GM18858 (cell line): Measurements from ENCODE around the gene GREB1.

ENCODE experiments used
- ATAC-seq: cut with Tn5 transposase; IDR thresholded peaks from one replicate; pipeline ENCODE4 v1.9.1; 2021; ENCODE audit not compliant: unreplicated experiment

Gene GREB1

DNA sequence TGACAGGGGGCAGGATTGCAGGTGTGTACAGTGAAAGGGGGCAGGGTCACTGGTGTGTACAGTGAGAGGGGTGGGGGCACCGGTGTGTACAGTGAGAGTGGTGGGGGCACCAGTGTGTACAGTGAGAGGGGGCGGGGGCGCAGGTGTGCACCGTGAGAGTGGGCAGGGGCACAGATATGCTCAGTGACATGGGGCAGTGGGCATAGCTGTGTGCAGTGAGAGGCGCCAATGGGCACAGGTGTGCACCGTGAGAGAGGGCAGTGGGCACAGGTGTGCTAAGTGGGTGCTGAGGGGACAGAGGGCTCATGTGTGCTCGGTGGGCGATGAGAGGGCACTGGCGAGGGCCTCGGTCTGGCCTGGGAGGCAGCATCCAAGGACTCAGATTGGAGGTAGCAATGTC is 63.0 kb downstream of the GREB1 start:
- no peak for ATAC-seq

DNA sequence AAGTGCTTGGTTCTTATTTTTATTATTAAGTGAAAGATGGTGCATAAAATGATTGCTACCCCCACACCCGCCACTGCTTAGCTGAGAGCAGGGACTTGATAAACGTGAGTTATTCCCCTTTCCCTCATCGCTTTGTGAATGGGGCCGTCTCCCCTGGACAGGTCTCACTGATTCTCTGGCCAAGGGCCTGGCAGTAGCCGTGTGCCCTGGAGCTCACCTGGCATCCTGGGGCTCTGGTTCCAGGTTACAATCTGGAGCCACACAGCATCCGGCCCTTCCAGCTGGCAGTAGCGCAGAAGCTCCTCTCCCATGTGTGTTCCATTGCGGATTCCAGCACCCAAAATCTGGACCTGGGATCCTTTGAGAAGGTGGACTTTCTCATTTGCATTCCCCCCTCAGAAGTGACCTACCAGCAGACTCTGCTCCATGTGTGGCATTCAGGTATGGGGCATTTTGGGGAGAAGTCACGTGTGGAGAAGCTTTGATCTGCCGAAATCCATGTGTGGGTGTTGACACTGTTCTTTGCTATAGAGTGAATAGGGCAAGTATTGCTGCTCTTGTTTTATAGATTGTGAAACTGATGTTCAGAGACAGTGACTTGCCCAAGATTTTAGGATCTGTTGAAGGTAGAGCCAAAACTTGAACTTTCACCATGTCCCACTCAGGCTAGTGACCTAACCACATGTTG is 63.8 kb downstream of the GREB1 start:
- ATAC-seq: no peak

DNA sequence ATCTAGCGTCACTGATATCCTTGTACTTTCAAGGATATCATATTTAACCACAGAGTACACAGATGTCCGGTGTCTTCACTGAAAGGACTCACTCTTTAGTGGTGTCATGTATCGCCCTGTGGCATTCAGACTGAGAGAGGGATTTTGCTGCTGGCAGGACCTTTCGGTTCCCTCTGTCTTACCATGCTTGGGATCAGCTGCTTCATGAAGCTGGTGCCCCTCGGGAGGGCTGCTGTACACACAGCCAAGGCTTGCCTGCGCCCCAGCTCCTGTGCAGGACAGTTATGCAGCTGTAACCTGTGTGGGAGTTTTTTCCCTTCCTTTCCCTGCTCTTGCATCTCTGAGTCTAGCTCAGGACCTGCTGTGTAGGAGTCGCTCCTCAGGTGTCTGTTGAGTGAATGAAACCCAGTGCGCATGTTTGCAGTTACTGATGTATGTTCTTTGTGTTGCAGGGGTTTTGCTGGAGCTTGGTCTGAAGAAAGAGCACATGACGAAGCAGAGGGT is 64.4 kb downstream of the GREB1 start:
- no peak for ATAC-seq

DNA sequence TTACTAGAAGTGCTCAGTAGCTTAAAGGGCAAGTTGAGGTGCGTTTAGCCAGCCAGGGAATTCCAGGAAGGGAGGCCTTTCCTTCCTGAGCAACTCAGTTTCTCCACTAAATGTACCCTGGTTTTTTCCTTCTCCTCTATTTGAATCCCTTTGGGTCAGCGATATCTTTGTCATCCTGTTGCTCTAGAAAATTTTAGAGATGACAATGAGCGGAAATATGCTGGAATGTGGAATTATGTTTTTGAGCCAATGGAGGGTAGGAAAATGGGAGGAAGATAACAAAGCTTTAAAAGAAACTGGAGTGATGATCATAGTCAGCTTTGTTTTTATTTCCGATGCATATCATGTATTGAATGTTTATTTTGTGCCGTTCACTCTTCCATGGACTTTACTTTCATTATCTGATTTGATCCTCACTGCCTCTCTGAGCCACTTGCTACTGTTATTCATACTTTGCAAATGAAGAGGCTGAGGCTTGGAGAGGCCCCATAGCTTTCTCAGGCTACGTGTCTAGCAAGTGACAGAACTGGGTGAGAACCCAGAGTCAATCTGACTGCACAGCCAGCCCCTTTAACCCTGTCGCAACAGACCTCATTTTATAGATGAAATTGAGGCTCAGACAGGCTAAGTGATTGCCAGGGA is 68.8 kb downstream of the GREB1 start:
- no peak for ATAC-seq

DNA sequence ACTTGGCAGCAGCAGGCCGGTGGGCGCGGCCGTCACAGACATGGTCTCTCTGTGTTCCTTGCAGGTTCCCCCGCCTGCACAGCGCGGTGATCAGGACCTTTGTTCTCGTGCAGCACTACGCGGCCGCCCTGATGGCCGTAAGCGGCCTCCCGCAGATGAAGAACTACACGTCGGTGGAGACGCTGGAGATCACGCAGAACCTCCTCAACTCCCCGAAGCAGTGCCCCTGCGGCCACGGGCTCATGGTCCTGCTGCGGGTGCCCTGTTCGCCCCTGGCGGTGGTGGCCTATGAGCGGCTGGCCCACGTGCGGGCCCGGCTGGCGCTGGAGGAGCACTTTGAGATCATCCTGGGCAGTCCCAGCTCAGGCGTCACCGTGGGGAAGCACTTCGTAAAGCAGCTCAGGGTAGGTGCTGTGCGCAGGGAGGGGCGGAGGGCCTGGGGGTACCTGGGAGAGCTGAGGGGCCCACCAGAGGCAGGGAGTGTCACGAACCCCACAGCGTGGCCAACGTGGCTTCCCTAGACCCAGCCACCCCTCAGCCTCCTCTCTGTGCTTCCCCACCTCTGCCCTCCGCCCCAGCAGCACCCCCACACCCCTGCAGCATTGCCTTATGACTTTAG is 76.9 kb downstream of the GREB1 start:
- ATAC-seq: no peak

DNA sequence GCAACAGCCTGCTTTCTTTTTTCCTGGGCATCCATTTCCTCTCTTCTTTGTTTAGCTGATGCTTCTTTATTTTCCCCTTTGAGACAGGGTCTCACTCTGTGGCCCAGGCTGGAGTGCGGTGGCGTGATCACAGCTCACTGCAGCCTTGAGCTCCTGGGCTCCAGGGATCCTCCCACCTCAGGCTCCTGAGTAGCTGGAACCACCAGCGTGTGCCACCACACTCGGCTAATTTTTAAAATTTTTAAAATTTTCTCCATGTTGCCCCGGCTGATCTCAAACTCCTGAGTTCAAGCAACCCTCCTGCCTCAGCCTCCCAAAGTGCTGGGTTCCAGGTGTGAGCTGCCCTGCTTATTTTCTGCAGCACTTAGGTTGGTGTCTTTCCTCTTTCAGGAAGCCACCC is 77.4 kb downstream of the GREB1 start:
- no peak for ATAC-seq

DNA sequence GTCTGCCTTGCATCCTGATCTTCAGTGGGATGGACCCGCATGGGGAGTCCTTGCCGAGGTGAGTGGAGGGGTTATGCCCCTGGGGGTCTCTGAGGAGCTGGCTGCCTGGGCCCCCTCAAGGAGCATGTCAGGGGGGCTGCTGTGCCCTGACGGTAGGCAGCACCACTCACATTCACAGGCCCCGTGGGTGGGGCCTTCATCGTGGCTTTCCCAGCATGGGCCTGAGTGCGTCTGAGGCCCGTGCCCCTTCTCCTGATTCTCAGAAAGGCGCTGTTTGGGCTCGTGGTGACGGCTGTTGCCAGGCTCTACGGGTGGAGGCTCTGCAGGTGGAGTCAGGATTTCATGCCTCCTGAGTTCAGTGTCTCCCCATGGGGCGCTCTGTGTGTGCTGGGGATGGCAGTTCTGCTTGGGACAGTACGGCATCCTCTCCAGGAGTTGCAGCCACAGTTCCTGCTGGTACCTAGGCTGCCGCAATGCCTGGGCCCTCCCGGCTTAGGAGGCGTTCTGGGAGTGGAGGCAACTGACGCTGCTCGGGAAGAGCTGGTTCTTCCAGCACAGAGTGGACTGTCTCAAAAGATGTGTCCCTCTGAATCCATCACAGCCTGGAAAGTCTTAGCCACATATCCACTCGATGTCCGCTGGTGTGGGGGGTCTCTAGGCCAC is 78.8 kb downstream of the GREB1 start:
- no peak for ATAC-seq

DNA sequence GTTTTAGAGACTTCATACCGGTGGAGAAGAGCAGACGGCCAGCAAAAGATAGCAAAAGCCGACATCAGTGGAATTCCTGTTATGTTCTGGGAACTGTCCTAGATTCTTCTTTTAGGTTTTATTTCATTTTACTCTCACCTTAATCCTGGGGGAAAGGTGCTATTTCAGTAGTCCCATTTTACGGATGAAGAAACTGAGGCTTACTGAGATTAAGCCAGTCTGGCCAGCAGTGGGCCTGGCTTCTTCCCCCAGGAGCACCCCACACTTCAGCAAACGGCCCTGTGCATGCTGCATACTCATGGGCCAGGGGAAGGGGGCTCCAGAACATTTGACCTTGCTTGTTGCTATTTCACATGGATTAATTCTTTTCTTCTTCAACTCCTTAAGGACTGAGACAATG is 79.5 kb downstream of the GREB1 start:
- no peak for ATAC-seq

DNA sequence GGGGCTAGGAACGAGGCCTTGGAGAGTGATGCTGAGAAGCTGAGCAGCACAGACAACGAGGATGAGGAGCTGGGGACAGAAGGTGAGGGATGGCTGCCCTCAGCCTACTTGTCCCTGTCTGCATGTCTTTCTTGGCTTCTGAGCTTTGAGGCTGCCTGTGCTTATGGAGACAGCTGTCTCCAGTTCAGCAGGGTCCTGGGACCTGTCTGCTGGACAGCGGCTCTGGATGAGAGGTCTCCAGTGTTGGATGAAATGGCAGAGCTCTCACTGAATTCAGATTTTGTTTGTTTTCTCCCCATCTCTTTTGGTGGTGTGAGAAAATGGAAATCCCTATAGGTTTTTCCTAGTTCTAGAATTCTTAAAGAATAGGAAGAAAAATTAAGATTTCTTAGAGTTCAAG is 81.4 kb downstream of the GREB1 start:
- ATAC-seq: no peak

DNA sequence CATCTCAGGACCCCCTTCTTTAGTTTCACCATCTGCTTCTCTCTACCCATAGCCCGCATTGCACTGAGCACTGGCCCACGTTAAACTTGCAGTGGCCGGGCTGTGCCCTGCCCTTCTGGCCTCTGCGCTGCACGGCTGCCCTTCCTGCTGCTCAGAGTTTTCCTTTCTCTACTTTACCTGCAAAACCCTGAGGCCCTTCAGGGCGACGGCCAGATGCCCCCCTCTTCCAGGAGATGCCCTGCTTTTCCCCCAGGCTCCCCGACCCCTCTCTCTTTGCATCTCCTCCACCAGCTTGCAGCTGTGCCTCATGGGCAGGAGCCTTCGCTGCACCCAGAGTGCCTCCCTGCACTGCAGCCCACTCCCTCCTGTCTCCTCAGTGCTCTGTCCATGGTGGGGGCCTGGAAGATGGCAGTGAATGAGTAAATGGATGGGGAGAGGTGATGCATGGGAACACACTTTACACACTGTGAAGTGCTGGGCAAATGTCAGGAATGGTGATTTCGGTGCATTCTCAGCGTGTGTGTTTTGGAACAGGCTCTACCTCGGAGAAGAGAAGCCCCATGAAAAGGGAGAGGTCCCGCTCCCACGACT is 82.3 kb downstream of the GREB1 start:
- no peak for ATAC-seq

DNA sequence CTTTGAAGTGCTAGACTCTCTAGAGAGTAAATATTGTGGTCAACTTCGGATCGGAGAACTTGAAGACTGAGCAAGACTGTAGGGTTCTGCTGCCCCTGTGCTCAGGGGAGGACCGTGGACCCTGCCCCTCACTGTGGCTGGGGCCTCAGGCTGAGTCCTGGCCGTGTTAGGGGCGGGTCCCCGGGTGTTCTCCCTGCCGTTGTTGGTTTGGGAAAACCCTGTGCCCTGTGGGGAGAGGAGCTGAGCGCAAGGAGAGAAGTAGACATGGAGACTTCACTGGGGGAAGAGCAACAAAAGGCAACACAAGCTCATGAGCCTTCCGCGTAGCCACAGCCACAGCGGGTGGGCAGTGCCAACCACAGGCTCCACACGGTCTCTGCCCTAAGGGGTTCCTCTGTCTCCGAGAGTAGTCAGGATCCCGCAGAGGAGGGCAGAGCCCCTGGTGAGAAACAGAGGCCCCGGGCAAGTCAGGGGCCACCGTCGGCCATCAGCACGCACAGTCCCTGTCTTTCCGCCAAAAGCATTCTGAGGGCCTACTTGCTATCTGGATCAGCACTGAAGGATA is 83.1 kb downstream of the GREB1 start:
- ATAC-seq: no peak

DNA sequence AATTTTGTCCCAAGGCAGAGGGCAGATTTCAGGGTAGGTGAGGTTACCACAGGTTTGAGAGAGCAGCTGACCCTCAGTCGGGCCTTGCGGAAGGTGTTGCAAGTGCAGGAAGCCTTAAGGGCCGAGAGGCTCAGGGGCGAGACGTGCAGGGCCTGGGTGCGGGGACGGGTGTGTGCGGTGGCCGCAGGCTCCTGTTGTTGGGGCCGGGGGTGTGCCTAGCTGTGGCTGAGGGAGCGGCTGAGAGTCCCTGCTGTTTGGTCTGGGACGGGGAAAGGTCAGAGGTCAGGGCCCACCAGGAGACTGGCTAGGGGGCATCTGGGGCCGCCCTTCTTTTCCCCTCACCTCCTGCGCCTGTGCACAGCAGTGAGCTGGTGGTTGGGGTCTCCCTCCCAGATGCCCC is 83.7 kb downstream of the GREB1 start:
- no peak for ATAC-seq

DNA sequence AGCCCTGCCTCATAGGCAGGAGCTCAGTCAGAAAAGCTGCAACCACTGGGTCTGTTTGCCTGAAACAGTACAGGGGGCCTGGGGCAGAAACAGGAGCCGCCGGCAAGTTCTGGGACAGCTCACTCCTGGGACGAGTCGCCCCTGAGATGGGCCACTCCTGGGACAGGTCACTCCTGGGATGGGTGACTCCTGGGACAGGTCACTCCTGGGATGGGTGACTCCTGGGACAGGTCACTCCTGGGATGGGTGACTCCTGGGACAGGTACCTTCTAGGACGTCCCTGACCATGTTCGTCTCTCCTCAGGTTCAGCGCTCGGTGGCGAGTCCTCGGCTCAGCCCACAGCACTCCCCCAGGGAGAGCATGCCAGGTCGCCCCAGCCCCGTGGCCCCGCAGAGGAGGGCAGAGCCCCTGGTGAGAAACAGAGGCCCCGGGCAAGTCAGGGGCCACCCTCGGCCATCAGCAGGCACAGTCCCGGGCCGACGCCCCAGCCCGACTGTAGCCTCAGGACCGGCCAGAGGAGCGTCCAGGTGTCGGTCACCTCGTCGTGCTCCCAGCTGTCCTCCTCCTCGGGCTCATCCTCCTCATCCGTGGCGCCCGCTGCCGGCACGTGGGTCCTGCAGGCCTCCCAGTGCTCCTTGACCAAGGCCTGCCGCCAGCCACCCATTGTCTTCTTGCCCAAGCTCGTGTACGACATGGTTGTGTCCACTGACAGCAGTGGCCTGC is 84.3 kb downstream of the GREB1 start:
- no peak for ATAC-seq

DNA sequence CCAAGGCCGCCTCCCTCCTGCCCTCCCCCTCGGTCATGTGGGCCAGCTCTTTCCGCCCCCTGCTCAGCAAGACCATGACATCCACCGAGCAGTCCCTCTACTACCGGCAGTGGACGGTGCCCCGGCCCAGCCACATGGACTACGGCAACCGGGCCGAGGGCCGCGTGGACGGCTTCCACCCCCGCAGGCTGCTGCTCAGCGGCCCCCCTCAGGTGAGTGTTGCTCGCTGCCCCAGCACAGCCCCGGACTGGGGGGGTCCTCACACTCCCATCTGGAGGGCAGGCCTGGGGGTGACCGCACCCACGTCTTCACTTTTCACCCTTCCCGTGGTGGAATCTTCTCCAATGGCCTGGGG is 84.8 kb downstream of the GREB1 start:
- ATAC-seq: no peak

DNA sequence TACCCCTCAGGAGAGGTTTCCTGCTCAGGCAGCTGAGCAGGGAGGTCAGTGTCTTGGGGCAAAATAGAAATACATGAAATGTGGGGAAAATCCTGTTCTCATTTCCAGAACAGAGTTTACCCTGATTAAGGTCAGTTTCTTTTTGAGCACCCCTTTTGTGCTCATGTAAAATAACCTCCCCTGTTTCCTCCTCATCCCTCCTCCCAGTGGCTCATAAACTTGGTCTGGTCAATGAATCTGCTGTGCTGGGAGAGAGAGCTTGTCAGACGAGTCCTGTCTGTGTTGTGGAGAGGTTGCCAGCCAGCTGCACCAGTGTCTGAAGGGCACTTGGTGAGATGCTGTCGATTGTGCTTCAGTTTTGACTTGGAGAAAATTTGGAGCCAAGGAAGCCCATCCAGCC is 87.6 kb downstream of the GREB1 start:
- ATAC-seq: no peak

DNA sequence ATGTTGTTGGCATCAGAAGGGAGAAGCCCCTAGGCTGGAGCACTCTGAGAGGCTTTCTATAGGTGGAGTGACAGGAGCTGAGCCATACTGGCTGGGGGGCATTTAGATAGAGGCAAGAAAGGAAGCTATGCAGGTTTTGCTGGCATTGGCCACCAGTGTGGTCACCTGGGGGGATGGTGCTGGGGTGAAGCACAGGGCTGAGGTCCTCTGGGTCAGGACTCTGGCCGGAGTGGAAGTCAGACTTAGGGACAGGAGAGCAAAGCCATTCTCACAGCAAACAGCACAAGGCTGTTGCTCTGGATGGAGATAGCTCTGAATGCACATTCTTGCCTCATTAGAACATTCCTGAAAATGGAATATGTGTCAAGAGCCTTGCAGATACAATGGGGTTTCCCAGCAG is 88.8 kb downstream of the GREB1 start:
- ATAC-seq: no peak

DNA sequence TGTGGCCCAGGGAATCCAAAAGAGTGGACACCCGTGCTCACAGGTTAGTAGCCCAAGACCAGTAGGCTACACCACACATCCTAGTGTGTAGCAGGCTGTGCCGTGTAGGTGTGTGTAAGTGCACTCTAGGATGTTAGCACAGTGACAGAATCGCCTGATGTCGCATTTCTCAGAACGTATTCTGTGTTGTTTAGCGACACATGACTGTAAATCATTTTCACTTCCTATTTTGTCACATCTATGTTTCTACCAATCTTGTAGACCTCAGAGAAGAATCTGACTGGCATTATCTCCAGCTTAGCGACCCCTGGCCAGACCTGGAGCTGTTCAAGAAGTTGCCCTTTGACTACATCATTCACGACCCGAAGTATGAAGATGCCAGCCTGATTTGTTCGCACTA is 91.0 kb downstream of the GREB1 start:
- ATAC-seq: no peak

DNA sequence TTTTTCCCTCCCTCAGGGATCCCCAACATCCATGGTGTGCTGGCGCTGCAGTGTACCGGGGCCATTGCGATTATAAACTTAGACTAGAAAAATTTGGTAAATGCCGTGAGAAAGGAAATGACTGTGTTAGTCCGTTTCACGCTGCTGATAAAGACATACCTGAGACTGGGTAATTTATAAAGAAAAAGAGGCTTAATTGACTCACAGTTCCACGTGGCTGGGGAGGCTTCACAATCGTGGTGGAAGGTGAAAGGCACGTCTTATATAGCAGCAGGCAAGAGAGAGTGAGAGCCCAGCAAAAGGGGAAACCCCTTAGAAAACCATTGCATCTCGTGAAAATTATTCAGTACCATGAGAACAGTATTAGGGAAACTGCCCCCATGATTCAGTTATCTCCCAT is 91.8 kb downstream of the GREB1 start:
- no peak for ATAC-seq

DNA sequence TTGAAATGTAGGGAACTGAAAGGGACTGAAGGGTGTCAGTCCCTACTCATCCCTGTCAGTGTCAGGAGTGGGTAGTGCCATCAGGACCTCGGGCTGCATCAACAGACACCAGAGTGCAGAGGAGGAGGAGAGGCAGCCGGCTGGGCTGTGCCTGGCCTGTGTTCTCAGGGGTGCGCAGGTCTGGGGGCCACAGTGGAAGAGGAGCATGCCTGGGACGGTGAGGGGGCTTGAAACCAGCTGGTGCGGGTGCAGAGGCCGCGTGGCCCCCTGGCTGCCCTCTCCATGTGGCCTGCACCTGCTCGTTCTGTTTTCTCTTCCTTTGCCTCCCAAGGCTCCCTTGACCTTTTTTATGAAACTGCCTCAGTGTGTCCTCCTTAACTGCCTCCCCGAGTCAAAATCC is 94.8 kb downstream of the GREB1 start:
- no peak for ATAC-seq

DNA sequence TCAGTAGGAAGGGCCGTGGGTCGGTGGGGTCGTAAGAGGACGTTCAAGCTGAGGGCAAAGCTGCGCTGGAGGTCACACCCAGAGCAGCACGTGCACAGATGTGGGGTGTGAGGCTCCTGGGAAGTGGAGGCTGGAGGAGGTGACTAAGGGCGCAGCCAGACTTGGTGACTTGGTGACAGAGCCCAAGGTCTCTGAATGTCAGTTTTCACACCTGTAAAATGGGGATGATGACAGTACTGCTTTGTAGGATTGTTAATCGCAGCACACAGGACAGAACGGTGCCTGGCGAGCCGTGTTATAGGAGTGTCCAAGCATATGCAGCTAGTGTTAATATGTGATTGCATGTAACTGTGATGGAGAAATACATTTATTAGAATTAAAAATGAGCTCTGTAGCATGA is 95.4 kb downstream of the GREB1 start:
- no peak for ATAC-seq

DNA sequence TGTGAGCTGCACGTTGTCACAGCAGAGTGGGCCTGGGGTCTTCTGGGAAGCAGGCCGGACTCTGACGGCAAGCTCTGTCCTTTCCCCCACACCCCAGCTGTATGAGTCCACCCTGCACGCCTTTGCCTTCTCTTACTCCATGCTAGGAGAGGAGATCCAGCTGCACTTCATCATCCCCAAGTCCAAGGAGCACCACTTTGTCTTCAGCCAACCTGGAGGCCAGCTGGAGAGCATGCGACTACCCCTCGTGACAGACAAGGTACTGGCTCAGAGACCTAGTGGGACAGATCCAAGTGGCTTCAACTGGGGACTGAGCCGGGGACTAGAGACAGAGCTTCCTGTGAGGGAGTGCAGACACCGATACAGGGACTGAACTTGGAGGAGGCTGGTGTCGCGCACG is 96.0 kb downstream of the GREB1 start:
- ATAC-seq: no peak
